ENCODE results near the gene BMPR1B.
"Not testable (repeated sequence)": the region's sequence is repeated elsewhere in the genome, so short reads cannot be mapped to it uniquely, and the experiment has no call there.

Gene BMPR1B

DNA sequence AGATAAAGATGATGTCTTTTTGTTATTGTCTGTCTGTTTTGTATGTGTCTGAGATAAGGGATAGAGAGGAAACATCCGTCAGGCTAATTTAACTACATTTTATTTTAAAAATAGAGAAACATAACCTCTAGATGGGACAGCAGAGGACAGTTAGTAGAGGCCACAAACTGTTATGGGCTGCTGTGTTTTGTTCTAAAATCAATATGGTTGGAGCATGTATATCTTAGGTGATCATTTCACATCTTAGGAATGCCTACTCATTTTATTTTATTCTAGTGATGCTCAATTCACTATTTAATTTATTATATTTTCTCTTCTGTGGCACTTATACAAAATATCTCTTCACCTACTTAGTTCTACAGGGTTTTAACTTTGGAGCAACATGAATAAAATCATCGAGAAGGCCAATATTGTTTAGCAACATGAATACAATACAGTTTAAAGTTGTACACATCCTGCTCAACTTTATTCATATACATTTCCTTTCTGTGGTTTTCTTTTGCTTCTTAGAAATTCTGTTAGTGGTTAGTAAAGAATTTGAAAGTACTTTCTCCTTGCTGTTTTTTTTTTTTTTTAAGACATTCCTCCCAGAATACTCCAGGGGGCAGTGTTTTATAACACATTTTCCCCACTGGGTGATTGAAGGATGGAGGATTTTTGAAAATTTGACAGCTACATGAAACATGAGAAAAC is 398.1 kb downstream of the BMPR1B start:
- DNase-seq = no peak

DNA sequence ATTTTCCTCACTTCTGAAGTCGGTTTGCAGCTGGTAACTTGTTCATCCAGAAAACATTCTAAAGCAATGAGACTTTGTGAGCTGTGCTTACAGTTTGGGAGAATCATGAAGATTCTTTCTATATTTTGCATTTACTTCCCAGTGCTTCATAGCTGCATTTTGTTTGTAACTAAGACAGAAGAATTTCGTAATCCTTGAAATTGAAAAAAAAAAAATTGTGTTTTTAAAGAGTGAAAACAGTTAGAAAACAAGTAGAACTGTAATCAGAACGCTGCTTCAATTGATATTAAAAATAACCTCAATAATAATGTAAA is 398.7 kb downstream of the BMPR1B start:
- no peak for DNase-seq

DNA sequence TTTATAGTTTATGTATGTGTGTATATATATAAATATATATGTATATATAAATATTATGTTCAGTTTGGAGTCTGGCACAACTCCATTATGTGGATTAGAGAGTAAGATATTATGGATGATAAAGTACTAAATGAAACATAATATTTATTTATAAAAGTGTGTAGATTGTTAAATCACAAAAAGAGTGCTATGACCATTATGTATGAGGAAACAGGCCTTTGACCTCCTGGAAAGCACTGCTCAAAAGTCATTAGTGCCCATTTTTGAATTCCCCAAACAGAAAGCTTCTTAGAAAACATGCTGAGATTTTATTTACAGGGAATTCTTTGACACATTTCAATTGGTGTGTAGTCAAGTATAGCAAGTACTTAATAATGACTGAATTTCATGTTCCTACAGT is 399.8 kb downstream of the BMPR1B start:
- DNase-seq = no peak

DNA sequence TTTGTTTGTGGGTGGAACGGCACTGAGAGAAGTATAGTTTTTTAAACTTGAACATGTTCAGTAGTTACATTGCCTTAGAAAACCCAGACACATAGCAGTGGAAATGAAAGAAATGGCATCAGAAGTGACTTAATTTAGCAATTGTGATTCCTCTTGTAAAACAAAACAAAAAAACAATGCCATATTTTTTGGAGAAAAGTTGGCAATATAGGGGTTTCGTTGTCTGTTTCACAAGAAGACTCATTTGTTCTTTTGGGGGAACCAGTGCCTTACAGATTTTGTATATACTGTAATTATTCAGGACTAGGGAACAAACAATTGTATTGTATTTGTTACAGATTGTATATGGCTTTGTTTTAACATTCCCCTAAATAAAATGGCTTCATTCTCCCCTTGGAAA is 400.3 kb downstream of the BMPR1B start:
- DNase-seq = no peak

DNA sequence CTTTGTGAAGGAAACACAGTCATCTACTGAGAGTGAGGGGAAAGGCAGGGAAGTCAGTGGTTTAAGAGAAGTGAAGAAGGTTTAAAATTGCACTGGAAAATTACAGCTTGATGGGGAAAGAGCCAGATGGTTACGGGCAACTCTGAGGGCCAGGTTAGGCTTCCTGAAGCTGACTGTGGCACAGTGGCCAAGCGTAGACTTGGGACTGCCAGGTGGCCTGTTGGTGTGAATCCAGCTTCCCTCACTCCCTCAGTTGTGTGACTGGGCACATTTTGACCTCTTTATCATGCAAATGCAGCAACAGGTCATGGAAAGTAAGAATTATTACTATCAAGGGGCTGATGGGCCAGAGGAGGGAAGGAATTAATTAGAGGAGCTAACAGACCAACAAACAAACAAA is 400.9 kb downstream of the BMPR1B start:
- DNase-seq = no peak

DNA sequence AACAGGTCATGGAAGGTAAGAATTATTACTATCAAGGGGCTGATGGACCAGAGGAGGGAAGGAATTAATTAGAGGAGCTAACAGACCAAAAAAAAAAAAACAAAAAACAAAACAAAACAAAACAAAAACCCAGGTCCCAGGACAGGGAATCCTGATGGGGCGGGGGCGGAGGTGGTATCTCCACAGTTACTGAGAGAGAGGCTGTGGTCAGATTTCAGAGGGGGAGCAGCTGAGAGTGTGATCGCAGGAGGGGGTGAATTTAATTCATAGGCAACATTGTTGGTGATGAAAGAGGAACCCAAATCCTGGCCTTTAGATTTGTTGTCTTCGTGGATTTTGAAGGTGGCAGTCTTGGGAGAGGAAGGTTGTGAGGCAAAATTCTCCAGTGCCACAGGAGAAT is 401.6 kb downstream of the BMPR1B start:
- no peak for DNase-seq

DNA sequence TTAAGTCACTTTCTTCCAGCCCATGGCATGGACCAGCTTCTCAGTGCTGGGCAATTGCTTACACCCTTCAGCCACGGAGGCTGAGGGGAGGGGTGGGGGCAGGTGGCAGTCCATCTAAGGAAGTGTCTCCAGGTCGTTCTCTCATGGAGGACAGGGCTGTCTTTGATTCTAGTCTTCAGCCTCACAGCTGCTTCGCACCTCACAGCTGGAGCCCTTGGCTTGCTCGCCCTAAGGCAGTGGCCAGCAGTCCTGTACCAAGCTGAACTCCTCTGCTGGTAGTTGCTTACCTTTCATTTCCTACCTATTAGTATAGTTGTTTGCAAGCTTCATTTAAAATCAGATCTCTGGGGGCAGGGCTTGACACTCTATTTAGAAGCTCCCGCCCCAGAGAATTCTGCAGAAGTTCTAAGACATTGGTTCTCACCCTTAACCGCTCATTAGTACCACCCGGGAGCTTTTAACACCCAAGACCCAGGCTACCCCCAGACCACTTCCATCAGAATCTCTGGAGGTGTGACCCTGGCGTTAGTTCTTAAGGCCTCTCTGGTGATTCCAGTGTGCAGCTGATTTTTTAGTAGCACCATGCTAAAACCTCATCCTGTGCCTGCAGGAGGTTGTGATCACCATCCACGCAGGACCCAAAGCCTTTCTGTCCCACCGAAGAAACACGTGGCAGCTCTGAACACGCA is 404.2 kb downstream of the BMPR1B start:
- no peak for DNase-seq

DNA sequence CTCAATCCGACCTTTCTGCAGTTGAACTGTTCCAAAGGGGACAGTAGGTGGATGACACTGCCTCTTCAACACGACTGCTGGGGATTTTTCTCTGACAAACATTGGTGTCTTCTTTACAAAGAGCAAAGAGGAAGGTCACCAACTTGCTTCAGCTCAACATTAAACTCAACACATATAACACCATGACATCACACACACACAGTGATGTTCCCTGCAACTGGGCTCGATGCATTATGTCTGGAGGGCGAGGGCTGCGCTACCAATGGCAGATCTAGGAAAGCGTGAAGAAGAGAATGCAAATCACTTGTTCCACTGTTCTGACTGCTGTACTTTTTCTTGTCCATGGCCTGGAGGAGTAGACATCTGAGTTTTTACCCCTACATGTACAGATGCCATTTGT is 405.1 kb downstream of the BMPR1B start:
- DNase-seq = no peak

DNA sequence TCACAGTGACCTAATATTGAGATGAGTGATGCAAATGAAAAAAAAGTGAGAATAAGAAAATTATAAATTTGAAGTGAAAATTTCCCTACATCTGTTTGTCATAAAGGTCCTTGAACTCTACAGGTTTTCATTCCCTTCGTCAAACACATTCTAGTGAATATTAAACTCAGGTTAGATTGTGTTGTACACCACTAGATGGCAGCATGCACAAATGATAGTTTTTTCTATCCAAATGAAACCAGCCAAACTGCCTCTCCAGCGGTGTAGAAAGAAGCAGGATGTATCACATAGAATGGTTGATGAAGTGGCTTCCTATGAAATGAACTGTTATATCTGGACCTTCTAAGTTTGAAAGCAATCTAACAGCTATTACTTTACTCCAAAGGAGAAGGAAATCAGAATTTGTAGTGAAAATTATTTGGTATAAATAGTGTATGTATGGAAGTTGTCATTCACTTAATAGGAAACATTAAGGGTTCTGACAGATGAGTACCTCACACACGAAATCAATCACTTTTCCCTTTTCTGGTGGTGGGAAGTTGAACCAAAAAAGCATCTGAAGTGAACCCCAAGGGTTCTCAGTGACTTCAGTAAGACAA is 408.3 kb downstream of the BMPR1B start:
- no peak for DNase-seq

DNA sequence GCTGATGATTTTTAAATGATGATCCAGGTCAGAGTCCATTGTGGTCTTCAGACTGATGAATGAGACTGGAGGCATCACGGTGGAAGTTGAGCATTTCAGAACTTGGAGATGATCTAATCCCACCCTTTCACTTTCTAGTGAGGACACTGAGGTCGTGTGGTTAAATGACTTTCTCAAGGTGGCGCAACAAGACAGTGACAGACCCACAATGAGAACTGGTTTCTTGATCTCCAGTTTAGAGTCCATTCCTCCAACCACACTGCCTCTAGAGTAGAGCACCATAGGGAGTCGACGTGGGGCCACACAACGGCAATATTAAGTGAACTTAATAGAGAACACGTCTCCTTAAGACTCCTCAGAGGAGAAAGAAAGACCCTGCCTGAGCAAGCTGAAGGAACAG is 410.1 kb downstream of the BMPR1B start:
- no peak for DNase-seq

DNA sequence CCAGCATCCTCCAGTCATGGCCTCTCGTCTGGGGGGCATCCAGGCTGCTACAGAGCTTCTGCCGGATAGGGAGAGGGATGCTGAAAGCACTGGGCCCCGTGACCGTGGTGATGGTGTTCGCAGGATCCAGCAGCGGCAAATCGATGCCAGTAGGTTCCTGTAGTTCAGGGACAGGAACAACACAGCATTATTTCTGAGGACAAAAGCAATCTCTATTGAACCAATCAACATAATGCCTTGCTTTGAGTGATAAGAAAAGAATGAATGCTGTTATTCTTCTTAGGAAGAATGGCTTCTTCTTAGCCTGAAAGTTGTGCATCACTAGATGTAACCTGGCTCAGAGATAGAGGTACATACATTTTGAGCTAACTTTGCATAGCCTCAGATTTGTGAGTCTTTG is 412.4 kb downstream of the BMPR1B start:
- no peak for DNase-seq

DNA sequence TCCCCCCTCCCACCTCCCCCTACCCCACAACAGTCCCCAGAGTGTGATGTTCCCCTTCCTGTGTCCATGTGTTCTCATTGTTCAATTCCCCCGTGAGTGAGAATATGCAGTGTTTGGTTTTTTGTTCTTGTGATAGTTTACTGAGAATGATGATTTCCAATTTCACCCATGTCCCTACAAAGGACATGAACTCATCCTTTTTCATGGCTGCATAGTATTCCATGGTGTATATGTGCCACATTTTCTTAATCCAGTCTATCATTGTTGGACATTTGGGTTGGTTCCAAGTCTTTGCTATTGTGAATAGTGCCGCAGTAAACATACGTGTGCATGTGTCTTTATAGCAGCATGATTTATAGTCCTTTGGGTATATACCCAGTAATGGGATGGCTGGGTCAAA is 413.6 kb downstream of the BMPR1B start:
- not testable (repeated sequence) for DNase-seq

DNA sequence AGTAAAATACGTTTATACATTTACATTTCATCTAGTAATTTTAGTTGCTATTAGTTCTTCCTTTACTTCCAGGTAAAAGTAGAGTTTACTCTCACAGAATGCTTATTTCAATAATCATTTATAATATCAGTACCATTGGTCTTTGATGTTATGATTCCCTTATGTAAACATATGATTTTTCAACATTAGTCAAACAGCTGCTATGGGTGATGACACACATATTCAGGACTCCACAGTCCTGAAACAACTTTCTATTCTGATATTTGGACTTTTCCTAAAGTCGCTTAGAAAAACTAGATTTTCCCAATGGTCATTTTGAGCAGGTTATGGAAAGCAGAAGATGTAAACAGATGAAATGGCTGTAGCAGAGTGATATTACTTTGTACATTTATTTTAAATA is 421.2 kb downstream of the BMPR1B start:
- DNase-seq = no peak

DNA sequence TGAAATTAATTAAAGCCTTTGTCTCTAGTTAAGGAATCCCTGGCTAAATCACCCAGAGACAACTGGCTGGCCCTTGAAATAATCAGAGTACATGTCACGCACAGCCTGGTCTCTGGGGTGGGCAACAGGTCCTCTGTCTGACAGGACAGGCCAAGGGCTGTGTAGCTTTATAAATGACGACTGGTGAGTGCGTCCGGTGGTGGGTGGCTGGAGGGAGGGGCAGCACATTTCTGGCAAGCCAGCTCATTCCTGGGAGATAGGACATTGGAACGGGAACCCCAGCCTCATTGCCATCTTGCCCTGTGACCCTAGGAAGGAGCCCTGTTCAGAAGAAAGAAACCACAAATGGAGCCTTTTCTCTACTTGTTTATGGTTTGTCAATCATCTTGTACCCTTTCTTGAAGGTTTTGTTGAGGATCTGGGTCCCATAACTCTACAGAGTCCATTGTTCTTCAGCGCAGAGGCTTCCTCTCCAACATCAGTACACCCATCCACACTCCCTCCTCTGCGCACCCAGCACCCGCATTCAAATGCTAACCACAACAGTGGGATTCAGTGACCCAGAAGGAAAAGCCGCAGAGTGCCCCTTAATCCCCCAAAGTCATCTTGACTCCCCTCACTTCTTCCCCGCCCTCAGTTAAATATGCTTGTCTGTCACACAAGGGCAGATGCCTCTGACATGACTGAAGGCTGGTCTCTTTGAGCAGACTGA is 422.9 kb downstream of the BMPR1B start:
- no peak for DNase-seq

DNA sequence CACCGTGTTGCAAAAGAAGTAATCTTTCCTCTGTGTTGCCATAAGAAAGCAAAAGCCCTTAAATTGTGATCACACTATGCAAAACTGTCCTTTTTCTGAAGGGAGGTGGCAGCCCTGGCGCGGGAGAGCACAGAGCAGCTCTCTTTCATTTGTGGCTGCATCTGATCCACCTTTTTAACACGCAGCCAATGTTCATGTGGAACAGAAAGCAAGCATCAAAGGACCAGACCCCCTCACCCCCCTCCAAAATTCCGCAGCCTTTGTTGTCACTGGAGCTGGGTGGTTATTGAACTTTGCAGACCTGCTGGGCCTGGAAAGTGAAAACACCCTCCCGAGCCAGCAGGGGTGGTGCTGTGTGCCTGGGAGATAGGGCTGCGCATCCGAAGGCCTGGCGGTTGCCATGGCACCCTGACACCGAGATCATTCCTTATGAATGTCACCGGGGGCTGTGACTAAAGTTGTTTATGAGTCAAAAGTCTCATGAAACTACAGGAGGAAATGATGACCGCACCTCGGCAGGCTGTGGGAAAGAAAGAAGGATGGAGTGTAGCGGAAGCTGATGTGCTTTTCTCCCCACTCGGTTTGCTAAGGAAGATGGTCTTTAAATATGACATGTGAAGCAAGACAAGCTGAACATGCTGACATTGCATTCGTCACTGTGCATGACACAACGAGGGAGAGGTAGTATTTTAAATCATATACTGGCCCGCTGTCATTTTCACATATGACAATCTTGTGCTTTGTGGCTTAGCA is 423.7 kb downstream of the BMPR1B start:
- DNase-seq = no peak

DNA sequence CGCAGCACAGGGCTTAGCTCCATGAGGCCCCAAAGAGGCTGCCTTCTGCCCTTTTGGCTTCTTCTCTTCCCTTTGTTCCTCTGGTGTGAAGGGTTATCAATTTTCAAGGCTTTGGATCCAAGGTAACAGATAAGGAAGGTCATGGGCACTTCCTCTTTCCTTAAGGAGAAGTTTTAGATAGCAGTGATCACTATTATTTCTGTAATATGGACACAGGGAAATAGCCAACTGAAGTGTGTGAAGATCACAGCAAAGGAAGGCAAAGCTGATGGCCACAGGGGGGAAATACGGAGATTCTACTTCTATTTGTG is 424.2 kb downstream of the BMPR1B start:
- no peak for DNase-seq

DNA sequence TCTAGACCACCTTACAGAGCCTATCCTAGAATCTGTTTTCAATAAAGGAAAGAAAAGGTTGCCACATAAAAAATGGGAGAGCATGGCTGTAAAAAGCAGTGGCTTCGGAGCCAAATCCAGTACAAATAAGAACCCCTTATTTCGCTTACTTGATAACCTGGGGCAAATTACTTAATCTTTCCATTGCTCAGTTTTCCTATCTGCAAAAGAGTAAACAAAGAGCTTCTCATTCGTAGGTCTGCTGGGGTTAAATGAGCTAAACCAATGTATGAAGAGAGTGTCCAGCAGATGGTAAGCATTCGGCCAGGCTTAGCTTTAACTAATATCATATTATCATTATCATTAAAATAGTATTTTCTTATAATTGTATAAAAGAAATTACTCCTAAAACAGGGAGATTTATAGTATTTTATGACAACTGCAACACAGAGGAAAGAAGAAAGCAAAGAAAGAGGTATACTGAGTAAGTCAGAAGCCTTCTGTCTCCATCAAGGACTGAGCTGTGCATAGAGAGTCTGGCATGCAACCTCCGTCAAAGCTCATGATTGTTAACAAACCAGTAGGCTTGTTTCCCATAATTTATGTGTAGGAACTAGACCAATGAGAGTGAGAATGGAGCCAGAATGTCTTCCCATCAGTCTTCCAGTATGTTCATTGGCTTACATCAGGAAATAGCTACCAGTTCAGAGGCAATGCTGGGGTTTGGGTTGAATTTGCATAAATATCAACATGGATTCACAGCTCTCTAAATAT is 426.1 kb downstream of the BMPR1B start:
- no peak for DNase-seq

DNA sequence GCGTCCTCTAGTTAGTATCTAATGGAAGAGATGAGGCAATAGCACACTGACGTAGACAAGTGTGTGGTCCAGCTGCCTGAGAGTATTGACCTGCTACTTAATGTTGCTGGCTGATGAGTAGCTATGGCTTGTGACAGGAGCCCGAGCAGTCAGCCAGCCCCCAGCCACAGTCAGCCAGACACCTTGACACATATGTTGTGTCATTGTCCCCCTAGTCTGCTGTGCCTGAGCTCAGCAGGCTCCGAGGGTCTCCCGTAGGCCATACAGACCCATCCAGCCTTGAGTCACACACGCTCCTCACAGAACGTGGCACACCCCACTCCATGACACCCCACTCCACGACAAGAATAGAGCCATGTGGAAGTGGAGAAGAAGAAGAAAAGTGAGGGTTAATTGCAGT is 428.9 kb downstream of the BMPR1B start:
- DNase-seq = no peak

DNA sequence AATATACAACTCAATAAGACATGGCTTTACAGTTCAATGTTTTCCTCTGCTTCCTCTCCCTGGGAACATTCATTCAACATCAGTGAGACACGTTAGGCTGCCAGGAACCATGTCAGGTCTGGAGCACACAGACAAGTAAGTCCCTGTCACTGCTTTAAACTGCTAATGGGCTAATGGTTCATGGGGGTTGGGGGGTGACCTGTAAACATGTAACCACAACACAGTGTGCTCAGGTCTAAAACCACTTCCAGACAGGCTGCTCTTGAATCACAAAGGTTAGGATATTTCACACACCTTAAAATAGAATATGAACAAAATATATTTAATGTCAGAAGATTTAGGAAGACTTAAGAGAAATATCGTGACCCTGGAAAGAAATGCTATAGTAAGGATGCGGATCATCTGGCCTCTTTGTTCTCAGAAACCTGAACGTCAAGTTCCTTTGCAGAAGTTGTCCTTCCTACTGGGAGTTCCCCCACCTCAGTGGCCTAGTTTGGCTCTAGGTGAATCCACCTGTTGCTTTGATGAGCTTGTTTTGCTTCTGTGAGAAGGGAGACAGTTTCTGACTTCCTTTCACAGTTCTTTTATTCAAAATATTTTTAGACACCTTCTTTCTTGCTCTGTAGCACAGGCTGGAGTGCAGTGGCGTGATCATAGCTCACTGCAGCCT is 431.1 kb downstream of the BMPR1B start:
- DNase-seq = no peak

DNA sequence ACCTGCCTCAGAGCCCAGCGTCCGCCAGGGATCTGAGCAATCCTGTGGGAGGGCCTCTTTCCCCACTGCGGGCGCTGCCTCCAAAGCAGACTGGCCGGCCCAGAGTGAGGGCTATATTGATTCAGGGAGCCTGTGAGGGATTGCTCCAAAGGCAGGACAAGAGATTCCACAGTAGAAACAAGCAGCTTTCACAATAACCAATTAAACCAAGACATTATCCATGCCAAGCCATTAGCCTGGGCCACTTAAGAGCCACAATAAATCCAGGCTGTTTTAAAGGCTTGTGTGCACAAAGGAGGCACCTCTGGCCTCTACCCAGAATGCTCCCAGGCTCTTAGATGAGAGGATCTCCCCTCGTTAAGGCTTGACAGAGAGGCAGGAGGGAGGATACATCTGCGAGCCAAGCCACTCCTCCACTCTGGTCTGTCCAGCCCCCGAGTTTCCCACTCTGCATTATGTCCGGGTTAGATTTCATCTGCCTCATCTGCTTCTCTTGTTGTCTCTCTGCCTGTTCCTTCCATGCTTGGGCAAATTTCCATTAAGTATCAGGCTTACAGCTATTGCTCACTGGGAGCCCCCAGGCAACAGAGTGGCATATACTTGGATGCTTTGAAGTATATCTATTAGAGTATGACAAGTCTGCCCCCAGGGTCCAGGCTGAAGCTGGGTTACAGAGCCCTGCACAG is 433.1 kb downstream of the BMPR1B start:
- no peak for DNase-seq

DNA sequence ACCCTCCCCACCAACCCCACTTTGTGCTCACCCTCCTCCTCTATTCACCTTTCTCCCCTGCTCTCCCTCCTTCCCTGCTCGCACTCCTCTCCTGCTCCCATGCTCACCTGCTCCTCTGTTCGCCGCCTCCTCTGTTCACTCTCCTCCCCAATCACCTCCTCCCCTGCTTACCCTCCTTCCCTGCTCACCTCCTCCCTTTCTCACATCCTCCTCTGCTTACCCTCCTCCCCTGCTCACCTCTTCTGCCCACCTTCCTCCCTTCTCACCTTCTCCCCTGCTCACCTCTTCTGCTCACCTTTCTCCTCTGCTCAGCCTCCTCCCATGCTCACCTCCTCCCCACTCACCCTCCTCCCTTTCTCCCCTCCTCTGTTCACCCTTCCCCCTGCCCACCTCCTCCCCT is 433.8 kb downstream of the BMPR1B start:
- DNase-seq = no peak

Measured in activated CD4-positive, CD25-positive, alpha-beta regulatory T cell treated with anti-CD3 and anti-CD28 coated beads, Interleukin-2, amount 50 U/mL, for 72 hours (primary cell).